DMS53 treated with DMSO at 0.1 percent for 48 hours (cell line): Measurements from ENCODE around the gene BRD1.
"Not testable (repeated sequence)": the region's sequence is repeated elsewhere in the genome, so short reads cannot be mapped to it uniquely, and the experiment has no call there.

Experiments used
- DNase-seq: peaks from one replicate; lab custom pipeline; 2025; ENCODE audit not compliant: unreplicated experiment; lab: John Stamatoyannopoulos, UW

The BRD1 gene

GRCh38 chr22:49770547-49771265, 57.0 kb downstream of the BRD1 start:
- no peak for DNase-seq

GRCh38 chr22:49769691-49770546, 57.8 kb downstream of the BRD1 start:
- DNase-seq: no peak

DNA sequence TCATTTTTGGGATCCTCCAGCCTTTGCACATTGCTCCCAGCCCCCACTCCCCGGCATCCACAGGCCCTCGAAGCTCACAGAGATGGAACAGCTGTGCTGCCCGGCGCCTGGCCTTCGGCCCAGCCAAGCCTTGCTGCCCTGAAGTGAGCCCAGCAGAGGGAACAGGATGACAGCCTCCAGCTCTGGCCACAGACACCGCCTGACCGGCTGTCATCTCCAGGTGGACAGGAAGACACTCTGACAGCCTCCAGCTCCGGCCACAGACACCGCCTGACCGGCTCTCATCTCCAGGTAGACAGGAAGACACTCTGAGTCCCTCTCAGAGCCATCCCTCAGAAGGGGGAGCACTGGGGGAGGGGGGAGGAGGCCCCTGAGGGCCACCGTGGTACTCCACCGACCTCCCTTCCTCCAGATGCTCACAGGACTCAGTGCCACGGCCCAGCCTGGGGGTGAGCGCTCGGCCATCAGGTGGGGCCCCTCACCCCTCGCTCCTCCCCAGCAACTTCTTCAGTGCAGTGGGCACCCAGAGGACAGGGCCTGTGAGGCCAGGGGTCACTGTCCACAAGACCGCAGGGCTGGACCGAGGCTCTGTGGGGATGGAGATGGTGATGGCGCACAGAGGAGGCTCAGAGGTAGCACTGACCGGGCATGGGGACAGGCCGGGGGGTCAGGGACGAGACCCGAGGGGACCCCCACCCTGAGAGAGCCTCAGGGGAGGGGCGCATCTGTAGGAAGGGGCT, 58.6 kb downstream of the BRD1 start:
- DNase-seq: no peak

DNA sequence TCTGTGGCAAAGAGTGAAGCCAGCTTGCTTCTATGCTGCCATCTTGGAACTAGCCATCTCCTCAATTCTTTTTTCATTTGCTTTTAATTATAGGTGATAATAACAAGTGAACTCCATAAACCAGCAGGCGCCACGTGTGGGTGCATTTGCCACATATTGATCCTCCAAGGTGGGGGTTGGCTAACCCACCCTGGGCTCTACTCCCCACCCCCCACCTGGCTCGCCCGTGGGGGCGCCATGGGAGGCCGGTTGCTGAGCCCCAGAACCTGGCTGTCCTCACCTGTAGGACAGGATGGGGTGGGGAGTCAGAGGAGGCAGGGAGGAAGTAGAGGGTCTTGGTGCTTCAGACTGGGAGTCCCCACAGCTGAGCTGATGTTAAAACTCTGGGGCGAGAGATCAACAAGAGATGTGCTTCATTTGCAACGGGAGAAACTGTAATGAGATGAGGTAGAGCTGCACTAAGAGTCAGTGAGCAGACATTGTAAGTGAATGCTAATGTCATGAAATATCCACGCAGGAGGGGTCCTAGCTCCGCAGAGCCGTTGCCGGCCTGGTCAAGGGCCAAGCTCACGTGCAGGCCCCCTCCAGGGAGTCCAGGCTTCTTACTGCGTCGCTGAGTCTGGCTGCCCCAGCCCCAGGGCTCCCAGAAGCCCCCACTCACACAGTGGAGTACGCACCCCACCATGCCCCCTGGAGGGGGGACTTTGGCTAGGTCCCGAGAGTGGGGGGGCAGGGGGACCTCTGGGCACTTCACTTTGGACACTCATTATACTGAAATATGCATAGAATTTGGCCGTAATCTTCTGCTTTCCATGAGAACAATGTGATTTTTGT, 59.4 kb downstream of the BRD1 start:
- no peak for DNase-seq

DNA sequence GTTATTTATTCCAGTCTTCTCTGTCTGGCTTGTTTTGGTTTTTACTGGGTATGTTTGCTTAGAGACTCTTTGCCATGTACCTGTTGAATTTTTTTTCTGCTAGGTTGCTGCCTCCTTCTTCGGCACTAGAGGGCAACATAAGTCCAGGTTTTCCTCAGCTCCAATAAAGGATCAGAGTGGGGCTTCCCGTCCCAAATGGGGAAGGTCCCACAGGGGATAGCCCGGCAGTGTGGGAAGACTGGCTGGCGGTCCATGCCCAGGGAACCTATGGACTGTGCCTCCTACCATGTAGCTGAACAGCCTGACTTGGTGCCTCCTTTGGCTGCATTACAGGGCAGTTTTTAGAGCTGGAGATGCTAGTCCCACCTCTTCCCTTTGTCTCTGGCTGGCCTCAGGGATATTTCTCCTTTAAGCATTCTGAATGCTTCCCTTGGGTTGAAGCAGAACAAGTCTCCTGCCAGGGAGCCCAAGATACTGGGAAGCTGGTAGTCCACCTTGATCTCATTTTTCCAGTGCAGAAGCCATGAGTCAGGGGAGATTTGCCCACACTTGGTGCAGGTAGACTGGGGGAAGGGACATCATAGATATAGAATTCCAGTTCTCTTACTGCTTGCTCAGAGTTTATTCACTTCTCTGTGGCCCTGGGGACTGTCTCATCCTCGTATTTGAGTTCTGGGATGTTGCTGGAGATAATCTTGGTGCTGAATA, 60.2 kb downstream of the BRD1 start:
- peak; percentile 23 for DNase-seq

DNA sequence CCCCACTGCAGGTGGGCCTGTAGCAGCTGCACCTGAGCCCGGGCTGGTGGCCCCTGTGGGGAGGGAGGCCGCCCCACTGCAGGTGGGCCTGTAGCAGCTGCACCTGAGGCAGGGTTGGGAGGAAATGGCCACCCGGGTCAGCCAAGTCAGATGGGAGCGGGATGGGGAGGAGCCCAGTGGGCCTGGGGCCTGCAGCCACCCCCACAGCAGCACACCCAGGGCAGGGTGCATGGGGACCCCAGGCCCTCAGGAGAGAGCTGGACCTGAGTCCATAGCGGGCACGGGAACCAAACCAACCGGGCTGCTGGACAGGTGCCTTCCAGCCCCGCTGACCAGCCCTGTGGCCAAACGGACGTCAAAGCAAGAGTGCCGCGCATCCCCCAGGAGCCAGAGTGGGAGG, 61.7 kb downstream of the BRD1 start:
- no peak for DNase-seq

DNA sequence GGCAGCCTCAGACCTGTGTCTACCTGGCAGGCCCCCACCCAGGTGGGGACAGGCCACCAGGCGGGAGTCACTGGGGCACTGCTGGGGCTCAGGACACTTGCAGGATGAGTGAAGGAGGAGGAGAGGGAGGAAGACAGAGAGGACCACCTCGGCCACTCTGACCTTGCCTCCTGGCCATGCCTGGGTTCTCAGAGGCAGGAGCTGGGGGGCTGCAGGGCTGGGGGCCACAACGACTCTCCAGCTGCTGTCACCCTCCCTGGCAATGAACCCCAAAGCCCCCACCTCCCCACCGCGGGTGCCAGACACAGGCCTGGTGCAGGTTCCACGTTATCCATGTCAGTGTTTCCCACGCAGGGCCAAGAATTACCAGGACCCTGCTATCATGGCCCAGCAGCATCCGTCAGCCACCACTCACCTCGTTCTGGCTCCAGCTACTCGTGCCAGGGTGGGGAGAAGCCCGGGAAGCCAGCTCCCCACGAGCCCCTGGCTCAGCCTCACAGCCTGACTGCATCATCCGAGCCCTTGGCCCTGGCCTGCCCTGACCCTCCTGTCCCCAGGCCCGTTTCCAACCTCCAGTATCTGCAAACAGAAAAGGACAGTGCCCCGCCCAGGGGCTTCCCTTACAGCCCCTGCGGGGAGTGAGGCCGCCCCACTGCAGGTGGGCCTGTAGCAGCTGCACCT, 62.4 kb downstream of the BRD1 start:
- DNase-seq: no peak

GRCh38 chr22:49764127-49764581, 63.5 kb downstream of the BRD1 start:
- no peak for DNase-seq

- no peak for DNase-seq
These were observed 64.0 kb downstream of the BRD1 start for GRCh38 chr22:49763696-49764095.

DNA sequence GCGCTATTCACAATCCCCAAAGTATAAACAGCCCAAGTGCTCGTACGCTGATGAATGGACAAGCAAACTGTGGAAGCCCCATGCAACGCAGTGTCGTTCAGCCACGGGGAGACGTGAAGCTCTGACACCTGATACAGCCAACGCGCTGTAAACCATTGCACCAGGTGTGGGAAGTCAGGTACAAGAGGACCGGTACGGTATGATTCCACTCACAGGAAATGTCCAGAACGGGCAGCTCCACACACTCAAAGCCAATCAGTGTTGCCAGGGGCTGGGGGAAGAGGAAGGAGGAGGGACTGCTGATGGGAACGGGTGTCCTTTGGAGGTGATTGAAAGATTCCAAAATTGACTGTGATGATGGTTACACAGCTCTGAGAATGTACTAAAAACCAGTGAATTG, 64.5 kb downstream of the BRD1 start:
- DNase-seq: no peak

- DNase-seq: not testable (repeated sequence)
These were observed 65.1 kb downstream of the BRD1 start for GRCh38 chr22:49762571-49762970.

DNA sequence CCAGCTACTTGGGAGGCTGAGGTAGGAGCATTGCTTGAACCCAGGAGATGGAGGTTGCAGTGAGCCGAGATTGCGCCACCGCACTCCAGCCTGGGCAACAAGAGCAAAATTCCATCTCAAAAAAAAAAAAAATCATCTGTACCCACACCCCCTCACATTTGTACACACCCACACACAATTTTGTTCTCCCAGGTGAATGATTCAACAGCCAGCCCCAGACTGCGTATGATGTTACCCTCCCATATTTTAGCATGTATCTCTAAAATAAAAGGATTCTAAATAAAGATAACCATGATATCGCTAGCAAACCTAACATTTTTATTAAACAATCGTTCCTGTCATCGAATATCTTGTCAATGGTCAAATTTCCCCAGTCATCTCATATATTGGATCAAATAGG, 65.8 kb downstream of the BRD1 start:
- no peak for DNase-seq

DNA sequence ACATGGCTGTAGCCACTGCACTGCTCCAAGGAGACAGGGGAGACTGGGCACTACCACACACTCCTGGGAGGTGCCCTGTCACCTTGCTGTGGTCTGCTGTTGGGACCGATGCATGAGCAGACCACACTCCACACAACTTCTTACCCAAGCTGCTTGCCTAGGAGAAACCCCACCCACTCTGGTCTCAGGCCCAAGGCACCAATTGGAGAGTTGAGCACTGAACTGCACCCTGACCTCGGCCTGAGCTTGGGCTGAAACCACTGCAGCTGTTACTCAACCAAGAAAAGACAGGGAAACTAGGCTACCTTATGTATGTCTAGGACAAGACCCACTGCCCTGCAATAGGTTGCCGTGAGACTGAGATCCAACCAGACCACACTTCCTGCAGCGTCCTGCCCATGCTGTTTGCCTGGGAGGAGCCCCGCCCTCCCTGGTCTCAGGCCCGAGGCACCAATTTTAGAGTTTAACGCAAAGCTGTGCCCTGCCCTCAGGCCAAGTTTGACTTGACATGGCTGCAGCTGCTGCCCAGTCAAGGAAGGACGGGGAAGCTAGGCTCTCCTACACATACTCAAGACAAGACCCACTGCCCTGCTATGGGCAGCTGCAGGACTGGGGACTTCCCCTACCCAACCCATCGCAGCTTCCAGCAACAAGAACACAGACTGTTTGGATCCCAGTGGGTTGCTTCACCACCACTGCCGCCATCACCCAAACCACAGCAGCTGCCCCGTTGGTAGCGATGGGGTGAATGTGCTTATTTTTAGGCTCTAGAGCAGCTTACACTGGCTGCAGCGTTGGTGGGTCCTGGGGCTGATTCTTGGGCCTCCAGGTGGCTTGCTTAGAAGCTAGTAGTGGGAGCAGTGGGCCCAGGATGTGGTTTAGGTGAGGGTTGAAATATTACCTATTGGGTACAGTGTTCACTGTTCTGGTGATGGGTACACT, 66.8 kb downstream of the BRD1 start:
- no peak for DNase-seq

- DNase-seq: peak; percentile 6
These were observed 67.4 kb downstream of the BRD1 start for GRCh38 chr22:49760280-49760629.

- no peak for DNase-seq
These were observed 71.0 kb downstream of the BRD1 start for GRCh38 chr22:49756676-49757075.

- no peak for DNase-seq
These were observed 71.5 kb downstream of the BRD1 start for GRCh38 chr22:49756201-49756600.

GRCh38 chr22:49755631-49756001, 72.1 kb downstream of the BRD1 start:
- DNase-seq: no peak
